Measurements from ENCODE around the gene APOA1. TPM values are rescaled to one million over a fixed set of nuclear protein-coding genes. Genes with fewer than 3 reads are reported as not detected.

APOA1 gene
- total RNA-seq, 1 donor from 2014 or later, result 2.7 TPM

DNA sequence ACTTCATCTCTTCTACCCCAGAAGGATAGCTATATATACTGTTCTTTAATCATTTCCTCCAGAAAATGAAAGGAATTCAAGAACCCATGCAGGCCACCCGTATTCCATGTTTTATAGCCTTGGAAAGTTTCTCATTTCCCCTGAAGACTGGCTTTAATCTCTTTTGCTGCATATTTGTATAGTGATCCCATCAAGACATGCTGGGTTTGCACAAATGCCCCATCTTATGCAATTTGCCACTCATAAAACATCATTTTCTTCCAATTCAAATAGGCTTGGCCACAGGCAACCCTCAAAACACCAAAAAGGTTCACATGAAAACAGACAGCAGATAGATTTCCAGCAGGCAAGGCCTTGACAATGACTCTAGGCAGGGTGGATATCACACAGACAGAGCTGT, 28.3 kb upstream of the APOA1 start:
- Histone ChIP-seq H3K27me3 (no peaks in the 10 kb centered on the region), H4K20me1 (ENCODE audit: low read depth) (no peaks in the 10 kb centered on the region), H3K9me3 (ENCODE audit: low read depth) (no peaks in the 10 kb centered on the region), H2AFZ (replicated peaks) (no peak overlapping the region), H3K79me2 (ENCODE audit: low read depth) (no peaks in the 10 kb centered on the region), H3K4me1 (no peaks in the 10 kb centered on the region), H3K27ac (no peak overlapping the region), H3F3A (ENCODE audit: low read depth) (no peaks in the 10 kb centered on the region), H3K4me3 (no peak overlapping the region), H3K36me3 (no peaks in the 10 kb centered on the region), H3K9ac (no peak overlapping the region), H3K4me2 (no peak overlapping the region)
- Mint-ChIP-seq H3K4me1 (no peaks in the 10 kb centered on the region), H3K36me3 (peaks cover 45% of the 10 kb centered on the region), H3K9me3 (no peaks in the 10 kb centered on the region), H3K27me3 (ENCODE audit: insufficient read depth, low read depth) (no peaks in the 10 kb centered on the region), H3K27ac (no peak overlapping the region), H3K4me3 (no peak overlapping the region)
- DNase-seq (ENCODE audit: low spot score), result no peak
- TF ChIP-seq, protein P1, sequence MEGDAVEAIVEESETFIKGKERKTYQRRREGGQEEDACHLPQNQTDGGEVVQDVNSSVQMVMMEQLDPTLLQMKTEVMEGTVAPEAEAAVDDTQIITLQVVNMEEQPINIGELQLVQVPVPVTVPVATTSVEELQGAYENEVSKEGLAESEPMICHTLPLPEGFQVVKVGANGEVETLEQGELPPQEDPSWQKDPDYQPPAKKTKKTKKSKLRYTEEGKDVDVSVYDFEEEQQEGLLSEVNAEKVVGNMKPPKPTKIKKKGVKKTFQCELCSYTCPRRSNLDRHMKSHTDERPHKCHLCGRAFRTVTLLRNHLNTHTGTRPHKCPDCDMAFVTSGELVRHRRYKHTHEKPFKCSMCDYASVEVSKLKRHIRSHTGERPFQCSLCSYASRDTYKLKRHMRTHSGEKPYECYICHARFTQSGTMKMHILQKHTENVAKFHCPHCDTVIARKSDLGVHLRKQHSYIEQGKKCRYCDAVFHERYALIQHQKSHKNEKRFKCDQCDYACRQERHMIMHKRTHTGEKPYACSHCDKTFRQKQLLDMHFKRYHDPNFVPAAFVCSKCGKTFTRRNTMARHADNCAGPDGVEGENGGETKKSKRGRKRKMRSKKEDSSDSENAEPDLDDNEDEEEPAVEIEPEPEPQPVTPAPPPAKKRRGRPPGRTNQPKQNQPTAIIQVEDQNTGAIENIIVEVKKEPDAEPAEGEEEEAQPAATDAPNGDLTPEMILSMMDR (IDR thresholded peaks at IDR 0.05), result no peak
- TF ChIP-seq EZH2phosphoT487 (IDR thresholded peaks at IDR 0.05) (no peak), EZH2 (IDR thresholded peaks at IDR 0.05) (no peak)

DNA sequence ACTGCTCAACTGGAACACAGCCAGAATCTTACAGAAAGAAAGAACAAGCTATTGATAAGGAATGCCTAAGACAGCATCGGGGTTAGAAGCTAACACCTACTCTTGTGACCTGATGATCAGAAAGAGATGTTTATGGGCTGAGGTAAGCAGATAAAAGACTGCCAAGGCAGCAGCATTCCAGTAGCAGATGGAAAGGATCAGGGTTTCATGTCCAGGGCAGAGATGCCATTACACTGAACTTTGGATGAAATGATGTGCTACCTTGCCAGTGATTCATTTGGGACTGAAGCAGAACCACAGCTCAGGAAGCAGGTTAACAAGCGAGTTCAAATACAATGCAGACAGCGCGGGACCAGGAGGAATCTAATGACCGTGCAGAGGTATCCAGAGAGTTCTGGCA, 27.1 kb upstream of the APOA1 start:
- H3K27ac Mint-ChIP-seq, result no peak overlapping the region

DNA sequence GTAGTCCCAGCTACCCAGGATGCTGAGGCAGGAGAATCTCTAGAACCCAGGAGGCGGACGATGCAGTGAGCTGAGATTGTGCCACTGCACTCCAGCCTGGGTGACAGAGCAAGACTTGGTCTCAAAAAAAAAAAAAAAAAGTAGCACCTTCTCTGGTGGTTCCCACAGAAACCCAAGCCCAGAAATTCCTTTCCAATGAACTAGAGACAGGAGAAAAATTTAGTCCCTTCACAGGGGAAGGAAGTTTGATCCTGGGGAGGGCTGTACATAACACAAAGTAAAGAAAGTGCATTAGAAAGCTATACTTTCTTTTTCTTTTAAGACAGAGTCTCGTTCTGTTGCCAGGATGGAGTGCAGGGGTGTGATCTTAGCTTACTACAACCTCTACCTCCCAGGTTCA, 25.5 kb upstream of the APOA1 start:
- Mint-ChIP-seq H3K27me3 (ENCODE audit: insufficient read depth, low read depth) (peaks cover 2% of the 10 kb centered on the region), H3K4me3 (no peak overlapping the region), H3K27ac (no peak overlapping the region), H3K4me1 (no peaks in the 10 kb centered on the region), H3K36me3 (peaks cover 43% of the 10 kb centered on the region), H3K9me3 (no peaks in the 10 kb centered on the region)
- no peaks in the 10 kb centered on the region for H3K79me2 ChIP-seq (ENCODE audit: low read depth)
- no peaks in the 10 kb centered on the region for H3K36me3 ChIP-seq
- no peaks in the 10 kb centered on the region for H3K9me3 ChIP-seq (ENCODE audit: low read depth)
- no peaks in the 10 kb centered on the region for H3K4me1 ChIP-seq
- no peak for TF ChIP-seq EZH2 (IDR thresholded peaks at IDR 0.05)
- TF ChIP-seq, protein P1 (IDR thresholded peaks at IDR 0.05), result no peak
- TF ChIP-seq EZH2phosphoT487 (IDR thresholded peaks at IDR 0.05), result no peak
- no peaks in the 10 kb centered on the region for H3F3A ChIP-seq (ENCODE audit: low read depth)
- DNase-seq (ENCODE audit: low spot score), result no peak
- no peak overlapping the region for H3K4me3 ChIP-seq
- H3K9ac ChIP-seq, result no peak overlapping the region
- no peak overlapping the region for H3K27ac ChIP-seq
- H3K4me2 ChIP-seq, result no peak overlapping the region
- H3K27me3 ChIP-seq, result no peaks in the 10 kb centered on the region
- H2AFZ ChIP-seq (replicated peaks), result no peak overlapping the region
- no peaks in the 10 kb centered on the region for H4K20me1 ChIP-seq (ENCODE audit: low read depth)

More for the DNA sequence above, 27.1 kb upstream of the APOA1 start:
- no peak overlapping the region for H3K4me3 Mint-ChIP-seq
- no peaks in the 10 kb centered on the region for H3K9me3 ChIP-seq (ENCODE audit: low read depth)
- no peaks in the 10 kb centered on the region for H3K27me3 ChIP-seq
- H3K4me1 ChIP-seq, result no peaks in the 10 kb centered on the region
- H3F3A ChIP-seq (ENCODE audit: low read depth), result no peaks in the 10 kb centered on the region
- DNase-seq (ENCODE audit: low spot score), result no peak
- peaks cover 2% of the 10 kb centered on the region for H3K27me3 Mint-ChIP-seq (ENCODE audit: insufficient read depth, low read depth)
- H3K4me3 ChIP-seq, result no peak overlapping the region
- no peak overlapping the region for H3K9ac ChIP-seq
- no peaks in the 10 kb centered on the region for H3K4me1 Mint-ChIP-seq
- TF ChIP-seq EZH2 (IDR thresholded peaks at IDR 0.05) (no peak), EZH2phosphoT487 (IDR thresholded peaks at IDR 0.05) (no peak)
- TF ChIP-seq, protein P1 (IDR thresholded peaks at IDR 0.05), result no peak
- H3K27ac ChIP-seq, result no peak overlapping the region
- H3K79me2 ChIP-seq (ENCODE audit: low read depth), result no peaks in the 10 kb centered on the region
- H4K20me1 ChIP-seq (ENCODE audit: low read depth), result no peaks in the 10 kb centered on the region
- no peaks in the 10 kb centered on the region for H3K36me3 ChIP-seq
- H3K9me3 Mint-ChIP-seq, result no peaks in the 10 kb centered on the region
- H3K36me3 Mint-ChIP-seq, result peaks cover 41% of the 10 kb centered on the region
- no peak overlapping the region for H3K4me2 ChIP-seq
- no peak overlapping the region for H2AFZ ChIP-seq (replicated peaks)
